ENCODE data around the gene GALNT2. TPM values are rescaled to one million over a fixed set of nuclear protein-coding genes. Genes with fewer than 3 reads are reported as not detected.
A peak's percentile ranks its signal among the peaks of the same experiment; 100 is the strongest.

GALNT2 gene
- total and polyA plus RNA-seq, 10 donors: 7.9 to 44.8 (median 36.9) TPM

GRCh38 chr1:230251644-230252191 lies 184.7 kb downstream of the GALNT2 start:
- H3K27ac ChIP-seq: no peak overlapping the region
- H3K27me3 ChIP-seq (replicated peaks in 1 of 7): no peaks in the 10 kb centered on the region
- WGBS, 5 donors: 71 to 83% (median 81%) methylated on average over 7 to 8 of the region's 8 CpGs
- H3K4me3 ChIP-seq: no peak overlapping the region
- no peaks in the 10 kb centered on the region for H3K4me1 ChIP-seq
- intact Hi-C loops (cut with DNase I; ENCODE audit: low total_unique reads): no loop called here
- peaks cover 0 to 100% (median 30%) of the 10 kb centered on the region in 6 donors for H3K36me3 ChIP-seq
- DNase-seq: no peak
- H3K9me3 ChIP-seq: no peaks in the 10 kb centered on the region
- TF ChIP-seq POLR2AphosphoS5 (IDR thresholded peaks at IDR 0.05): no peak
- TF ChIP-seq CTCF (IDR thresholded peaks at IDR 0.05 in 8 of 11, conservative IDR thresholded peaks at IDR 0.05 in 3 of 11): no peak
- no peak for TF ChIP-seq POLR2A (IDR thresholded peaks at IDR 0.05)

GRCh38 chr1:230253150-230253549 lies 186.1 kb downstream of the GALNT2 start:
- H3K4me1 ChIP-seq: no peaks in the 10 kb centered on the region
- H3K4me3 ChIP-seq: no peak overlapping the region
- no peak for DNase-seq
- H3K27ac ChIP-seq: no peak overlapping the region
- H3K36me3 ChIP-seq: peaks cover 0 to 100% (median 23%) of the 10 kb centered on the region in 6 donors
- no peak for TF ChIP-seq CTCF (IDR thresholded peaks at IDR 0.05 in 8 of 11, conservative IDR thresholded peaks at IDR 0.05 in 3 of 11)
- no peak for TF ChIP-seq POLR2AphosphoS5 (IDR thresholded peaks at IDR 0.05)
- no peak for TF ChIP-seq POLR2A (IDR thresholded peaks at IDR 0.05)
- H3K9me3 ChIP-seq: no peaks in the 10 kb centered on the region
- H3K27me3 ChIP-seq (replicated peaks in 1 of 7): no peaks in the 10 kb centered on the region
- intact Hi-C loops (cut with DNase I; ENCODE audit: low total_unique reads): no loop called here
- 94 to 100% (median 98%) methylated on average over 2 of the region's 2 CpGs for WGBS, 5 donors

- TF ChIP-seq CTCF (IDR thresholded peaks at IDR 0.05 in 8 of 11, conservative IDR thresholded peaks at IDR 0.05 in 3 of 11) (no peak), POLR2A (IDR thresholded peaks at IDR 0.05) (no peak), POLR2AphosphoS5 (IDR thresholded peaks at IDR 0.05) (no peak)
Observed at GRCh38 chr1:230254265-230254664, 187.2 kb downstream of the GALNT2 start.

GRCh38 chr1:230255116-230255515 lies 188.1 kb downstream of the GALNT2 start:
- no peaks in the 10 kb centered on the region for H3K9me3 ChIP-seq
- no peak for DNase-seq
- no peak overlapping the region for H3K4me3 ChIP-seq
- H3K4me1 ChIP-seq: no peaks in the 10 kb centered on the region
- no peaks in the 10 kb centered on the region for H3K27me3 ChIP-seq (replicated peaks in 1 of 7)
- no peak for TF ChIP-seq POLR2A (IDR thresholded peaks at IDR 0.05)
- no peak for TF ChIP-seq CTCF (IDR thresholded peaks at IDR 0.05 in 8 of 11, conservative IDR thresholded peaks at IDR 0.05 in 3 of 11)
- TF ChIP-seq POLR2AphosphoS5 (IDR thresholded peaks at IDR 0.05): peak; percentile 14 to 36 (median 22)
- intact Hi-C loops (cut with DNase I; ENCODE audit: low total_unique reads): no loop called here
- WGBS, 5 donors: 82 to 88% (median 87%) methylated on average over 9 to 15 of the region's 15 CpGs
- H3K27ac ChIP-seq: no peak overlapping the region
- H3K36me3 ChIP-seq: peaks cover 0 to 97% (median 11%) of the 10 kb centered on the region in 6 donors

More at GRCh38 chr1:230254265-230254664, 187.2 kb downstream of the GALNT2 start:
- no peak overlapping the region for H3K4me3 ChIP-seq
- no peaks in the 10 kb centered on the region for H3K27me3 ChIP-seq (replicated peaks in 1 of 7)
- intact Hi-C loops (cut with DNase I; ENCODE audit: low total_unique reads): no loop called here
- H3K36me3 ChIP-seq: peaks cover 0 to 100% (median 17%) of the 10 kb centered on the region in 6 donors
- no peaks in the 10 kb centered on the region for H3K9me3 ChIP-seq
- no peak for DNase-seq
- H3K4me1 ChIP-seq: no peaks in the 10 kb centered on the region
- 85 to 99% (median 97%) methylated on average over 4 of the region's 4 CpGs for WGBS, 5 donors
- no peak overlapping the region for H3K27ac ChIP-seq

All from spleen (tissue), 11 donors.